Lower leg skin (tissue), 3 donors: Measurements from ENCODE around the gene VWDE.

Experiments used
- CTCF ChIP-seq, 3 donors: fragments of 450-650 bp; IDR thresholded peaks; one replicate each; pipeline ENCODE4 v1.5.1; 2016; ENCODE audit warnings: antibody characterized with exemption in 3 of 3, mild to moderate bottlenecking in 3 of 3, moderate library complexity in 2 of 3
- POLR2A ChIP-seq, 2 donors: fragments of 450-650 bp; IDR thresholded peaks; one replicate each; pipeline ENCODE4 v1.6.1; 2016 to 2017; ENCODE audit warnings: antibody characterized with exemption in 2 of 2, mild to moderate bottlenecking in 1 of 2, moderate library complexity in 1 of 2

GRCh38 chr7:12425311-12425710, 21.6 kb upstream of the VWDE start:
- TF ChIP-seq CTCF (IDR thresholded peaks at IDR 0.05) (no peak), POLR2A (IDR thresholded peaks at IDR 0.05) (no peak)
